AG10803 (cell line): ENCODE results near the gene ID4.

Experiments used
- DNase-seq: peaks from one replicate; pipeline ENCODE4 v3.0.0; 2010; ENCODE audit warnings: low read depth
- H3K4me3 ChIP-seq: 2 replicates; pipeline ENCODE4 v1.5.1; 2011; ENCODE audit warnings: mild to moderate bottlenecking, low read length, control low read depth
- CTCF ChIP-seq: conservative IDR thresholded peaks from 2 replicates; pipeline ENCODE4 v1.5.1; 2011; ENCODE audit warnings: mild to moderate bottlenecking, low read length, control low read depth, inconsistent platforms

ID4 gene

DNA sequence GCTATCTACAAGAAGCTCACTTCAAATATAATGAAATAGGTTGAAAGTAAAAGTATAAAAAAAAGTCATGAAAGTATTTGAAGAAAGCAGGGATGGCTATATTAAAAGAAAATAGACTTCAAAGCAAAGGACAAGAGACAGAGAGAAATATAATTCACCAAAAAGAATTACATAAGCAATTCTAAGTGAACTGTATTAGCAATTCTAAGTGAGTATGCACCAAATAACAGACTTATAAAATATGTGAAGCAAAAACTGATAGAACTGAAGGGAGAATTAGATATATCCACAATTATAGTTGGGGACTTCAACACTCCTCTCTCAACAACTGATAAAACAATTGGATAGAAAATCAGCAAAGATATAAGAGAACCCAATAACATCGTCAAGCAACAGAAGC is 38.8 kb upstream of the ID4 start:
- DNase-seq = no peak
- no peak for TF ChIP-seq CTCF
- H3K4me3 ChIP-seq = no peak overlapping the region

DNA sequence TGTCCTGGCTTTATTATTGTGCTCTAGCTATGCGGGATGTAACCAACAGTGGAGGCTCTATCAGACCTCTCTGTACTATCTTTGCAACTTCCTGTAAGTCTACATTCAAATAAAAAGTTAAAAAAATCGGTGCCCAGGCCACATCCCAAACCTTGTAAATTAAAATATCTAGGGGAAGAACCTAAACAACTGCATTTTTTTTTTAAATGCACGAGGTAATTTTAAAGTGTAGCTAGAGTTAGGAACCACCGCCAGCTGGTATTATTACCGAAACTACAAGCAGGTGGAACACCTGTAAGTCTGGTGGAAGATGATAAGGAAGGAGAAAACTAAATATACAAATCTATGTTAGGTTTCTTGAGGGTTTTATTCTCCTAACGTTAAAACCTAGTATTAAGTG is 34.5 kb upstream of the ID4 start:
- DNase-seq = no peak
- H3K4me3 ChIP-seq = no peak overlapping the region
- no peak for TF ChIP-seq CTCF

- peak overlapping the region; percentile 84 for H3K4me3 ChIP-seq
- TF ChIP-seq CTCF = no peak
- DNase-seq = no peak
These were observed 33.6 kb upstream of the ID4 start for GRCh38 chr6:19803331-19804204.

DNA sequence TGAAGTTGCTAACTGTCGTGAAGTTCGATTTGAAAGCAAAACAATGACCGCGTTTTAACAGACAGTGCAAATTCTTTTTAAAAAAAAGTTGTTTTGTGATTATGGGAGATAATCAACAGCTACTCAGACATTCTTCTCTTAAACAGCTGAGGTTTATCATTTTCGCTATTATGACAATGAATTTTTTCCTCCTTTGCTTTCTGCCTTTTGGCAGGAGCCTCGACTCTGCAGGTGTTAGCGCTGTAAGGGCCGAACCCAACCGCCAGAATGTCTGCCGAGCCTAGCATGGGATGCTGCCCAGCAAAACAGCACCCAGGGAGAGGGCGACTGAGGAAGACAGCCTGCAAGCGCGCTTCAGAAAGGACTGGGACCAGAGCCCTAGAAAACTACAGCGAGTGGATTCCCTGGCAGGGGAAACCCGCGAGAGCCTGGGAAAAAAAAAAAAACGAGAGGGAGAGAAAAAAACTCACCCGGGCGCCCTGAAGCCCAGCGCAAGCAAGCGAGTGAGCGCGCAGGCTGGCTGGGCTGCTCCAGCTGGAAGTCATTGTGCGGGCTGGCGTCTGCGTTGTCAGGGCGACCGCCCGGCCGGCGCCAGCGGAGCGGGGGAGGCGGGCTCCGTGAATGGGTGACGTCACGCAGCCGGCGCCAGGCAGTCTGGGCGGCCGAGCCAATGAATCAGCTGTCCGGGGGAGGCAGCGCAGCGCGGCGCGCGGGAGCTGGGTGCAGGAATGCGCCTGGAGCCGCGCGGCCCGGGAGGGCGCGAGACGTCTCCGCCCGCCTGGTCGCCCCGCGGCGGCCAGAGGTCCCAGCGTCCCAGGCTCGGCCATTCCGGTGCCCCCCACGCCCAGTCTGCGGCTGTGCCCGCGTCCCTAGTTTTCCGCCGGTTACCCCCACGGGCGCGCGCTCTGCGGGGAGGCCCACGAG is 32.7 kb upstream of the ID4 start:
- TF ChIP-seq CTCF = no peak
- peak; percentile 96 for DNase-seq
- H3K4me3 ChIP-seq = peak overlapping the region; percentile 84

DNA sequence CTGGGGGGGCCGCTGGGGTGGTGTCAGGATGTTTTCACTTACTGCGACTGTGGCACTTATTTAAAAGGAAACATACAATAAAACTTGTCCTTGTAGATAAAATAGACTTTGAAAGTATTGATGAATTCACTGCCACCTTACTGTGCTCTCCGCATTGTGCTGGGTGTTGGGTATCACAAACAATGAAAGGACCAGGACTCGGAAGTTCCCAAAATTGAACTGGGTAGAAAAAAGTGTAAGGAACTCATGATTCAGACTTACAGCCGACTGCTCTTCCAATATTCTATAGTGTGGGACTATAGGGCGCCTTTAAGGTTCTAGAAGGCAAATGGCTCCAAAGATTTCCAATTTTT is 32.1 kb upstream of the ID4 start:
- no peak for TF ChIP-seq CTCF
- peak overlapping the region; percentile 59 for H3K4me3 ChIP-seq
- no peak for DNase-seq

DNA sequence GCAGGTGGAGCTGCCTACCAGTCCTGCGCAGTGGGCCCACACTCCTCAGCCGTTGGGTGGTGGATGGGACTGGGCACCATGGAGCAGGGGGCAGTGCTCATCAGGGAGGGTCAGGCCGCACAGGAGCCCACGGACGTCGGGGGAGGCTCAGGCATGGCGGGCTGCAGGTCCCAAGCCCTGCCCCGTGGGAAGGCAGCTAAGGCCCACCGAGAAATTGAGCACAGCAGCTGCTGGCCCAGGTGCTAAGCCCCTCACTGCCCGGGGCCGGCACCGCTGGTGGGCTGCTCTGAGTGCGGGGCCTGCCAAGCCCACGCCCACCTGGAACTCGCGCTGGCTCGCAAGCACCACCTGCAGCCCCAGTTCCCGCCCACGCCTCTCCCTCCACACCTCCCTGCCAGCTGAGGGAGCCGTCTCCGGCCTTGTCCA is 30.2 kb upstream of the ID4 start:
- no peak for DNase-seq
- TF ChIP-seq CTCF = no peak
- no peak overlapping the region for H3K4me3 ChIP-seq
